HL-60/S4 treated with retinoic acid at 250 ng/mL for 4 days and 3 days (cell line): ENCODE data around the gene CALML3.

ENCODE experiments used
- in situ Hi-C: fragments of 300-500 bp; cut with MboI; formaldehyde crosslinking; loops from 2 replicates; pipeline ENCODE4 v1.7.0; 2022; ENCODE audit warnings: low sequenced_read_pairs

Gene CALML3

DNA sequence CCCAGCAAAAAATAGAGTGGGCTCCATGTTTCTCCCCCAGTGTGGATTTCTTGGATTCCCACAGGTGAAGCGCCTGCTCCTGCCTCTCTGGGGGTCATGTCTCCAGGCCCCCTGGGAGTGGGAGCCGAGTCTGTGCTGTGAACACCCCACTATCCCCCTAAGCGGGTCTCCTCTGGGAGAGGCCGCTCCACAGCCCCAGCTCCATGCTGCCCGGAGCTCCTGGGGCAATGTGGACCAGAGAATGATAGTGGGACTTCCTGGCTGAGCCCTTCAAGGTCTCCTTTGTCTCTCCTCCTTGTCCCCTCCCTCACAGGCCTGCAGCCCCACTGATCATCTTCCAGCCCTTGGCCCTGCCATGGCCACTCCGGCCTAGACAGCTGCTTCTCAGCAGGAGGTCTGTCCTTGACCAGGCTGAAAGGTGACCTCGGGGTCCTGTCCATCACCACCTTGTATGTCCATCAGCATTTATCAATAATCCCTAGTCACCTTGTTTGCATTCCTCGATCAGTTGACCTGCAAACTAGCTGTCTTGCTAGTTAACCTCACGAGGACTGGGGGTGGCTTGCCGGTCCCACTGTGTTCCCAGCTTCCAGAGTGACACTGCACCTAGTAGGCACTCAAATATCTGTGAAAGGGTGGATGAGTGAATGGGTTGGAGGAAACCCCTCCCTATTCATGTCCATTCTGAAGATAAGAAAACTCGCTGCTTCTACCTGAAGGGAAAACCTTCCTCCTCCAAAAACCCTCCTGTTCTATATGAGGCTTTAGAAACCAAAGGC is 776 bp upstream of the CALML3 start:
- in situ Hi-C loops: no loop called here

DNA sequence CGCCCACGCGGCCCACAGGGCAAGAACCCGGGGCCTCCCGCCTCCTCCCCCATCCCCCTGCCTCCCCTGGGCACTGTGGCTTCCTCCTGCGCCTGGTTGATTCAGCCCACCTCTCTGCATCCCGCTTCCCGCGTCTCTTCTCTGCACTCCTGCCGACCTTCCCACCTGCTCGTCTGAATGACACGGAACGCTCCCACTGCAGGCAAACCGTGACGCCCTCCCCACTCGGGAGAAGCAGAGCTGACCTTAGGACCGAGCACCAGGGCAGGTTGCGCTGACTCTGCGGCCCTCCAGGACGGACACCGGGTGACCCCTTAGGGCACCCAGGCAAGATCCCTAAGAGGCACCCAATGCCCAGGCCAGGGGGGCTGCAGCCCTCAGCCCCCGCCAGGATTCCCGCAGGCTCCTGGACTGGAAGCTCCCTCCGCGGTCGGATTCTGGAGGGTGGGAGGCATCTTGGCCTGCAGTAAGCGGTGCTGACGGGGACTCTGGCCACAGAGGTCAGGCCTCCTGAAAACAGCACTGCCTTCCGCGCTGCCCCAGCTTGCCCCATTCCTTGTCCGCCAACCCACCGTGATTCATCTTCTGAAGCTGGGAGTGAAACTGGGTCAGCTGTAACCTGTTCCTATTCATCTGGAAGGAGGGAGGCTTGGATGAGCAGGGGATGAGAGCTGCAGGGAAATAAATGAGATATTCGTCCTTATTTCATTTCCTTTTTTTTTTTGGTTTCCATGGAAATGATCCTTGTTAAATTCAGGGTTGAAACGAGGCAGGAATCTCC is 990 bp downstream of the CALML3 start:
- in situ Hi-C loops: no loop called here

DNA sequence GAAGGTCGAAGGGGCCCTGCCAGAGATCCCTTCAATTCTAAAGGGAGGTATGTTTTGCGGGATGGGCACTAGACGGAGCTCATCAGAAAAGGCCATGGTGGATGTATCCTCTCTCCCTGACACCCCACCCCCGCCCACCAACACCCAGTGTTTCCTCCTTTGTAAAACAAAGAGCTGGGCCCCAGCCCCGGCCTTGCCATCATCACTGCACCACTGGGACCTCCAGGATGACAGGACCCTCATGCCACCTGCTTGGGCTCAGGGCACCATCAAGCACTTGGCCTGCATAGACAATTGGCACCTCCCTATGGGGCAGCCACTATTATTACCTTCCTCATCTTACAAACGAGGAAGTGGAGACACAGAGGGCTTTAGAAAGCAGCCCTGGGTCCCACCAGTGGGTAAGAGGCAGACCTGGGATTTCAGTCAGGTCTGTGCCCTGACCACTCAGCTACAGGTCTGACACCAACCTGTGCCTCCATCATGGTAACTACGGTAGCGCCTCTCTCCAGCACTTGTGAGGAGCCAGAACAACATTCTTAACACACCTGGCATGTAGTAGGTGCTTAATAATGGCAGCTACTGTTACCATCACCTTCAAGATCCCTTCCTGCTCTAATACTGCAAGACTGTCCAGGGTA is 2.0 kb downstream of the CALML3 start:
- in situ Hi-C loops: no loop called here

DNA sequence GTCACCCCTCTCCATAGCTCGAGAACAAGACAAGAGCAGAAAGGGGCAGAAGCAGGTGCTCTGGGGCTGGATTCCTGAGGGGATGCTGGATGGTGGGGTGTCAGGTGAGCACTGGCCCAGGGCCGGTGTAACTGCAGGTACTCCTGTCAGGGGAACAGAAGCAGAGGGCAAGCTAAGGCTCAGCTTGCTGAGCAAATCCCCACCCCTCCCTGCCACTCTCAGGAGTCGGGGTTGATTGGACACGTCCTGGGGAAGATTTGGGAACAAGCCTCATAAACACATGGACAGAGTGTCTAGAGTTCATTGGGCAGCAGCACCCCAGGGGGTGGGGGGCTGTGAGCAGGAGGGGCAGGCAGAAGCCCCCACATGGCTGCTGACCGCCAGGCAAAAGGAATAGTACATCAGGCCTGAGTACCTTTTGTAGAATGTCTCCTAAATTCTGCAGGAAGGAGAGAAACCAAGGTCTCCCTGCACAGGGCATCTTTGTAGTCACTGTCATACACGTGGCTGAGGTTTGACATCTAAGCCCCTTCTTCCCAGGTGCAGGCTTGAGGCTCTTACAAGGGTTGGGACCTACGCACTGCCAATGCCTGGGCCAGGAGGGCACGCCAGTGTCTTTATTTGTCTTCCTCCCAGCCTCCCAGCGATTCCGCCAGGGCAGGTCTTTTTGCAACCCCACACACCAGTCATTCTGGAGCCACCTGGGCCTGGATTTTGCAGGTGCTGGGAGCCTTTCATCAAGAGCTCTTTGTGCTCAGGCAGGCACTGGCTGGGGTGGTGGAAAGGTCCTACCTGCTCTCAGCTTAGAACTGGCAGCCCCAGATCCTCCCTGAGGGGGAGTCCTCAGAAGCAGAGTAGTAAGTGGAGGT is 2.8 kb downstream of the CALML3 start:
- in situ Hi-C loops: no loop called here

GRCh38 chr10:5528989-5529701 is 4.4 kb downstream of the CALML3 start:
- in situ Hi-C loops: no loop called here

GRCh38 chr10:5529702-5530411 is 5.1 kb downstream of the CALML3 start:
- in situ Hi-C loops: no loop called here

DNA sequence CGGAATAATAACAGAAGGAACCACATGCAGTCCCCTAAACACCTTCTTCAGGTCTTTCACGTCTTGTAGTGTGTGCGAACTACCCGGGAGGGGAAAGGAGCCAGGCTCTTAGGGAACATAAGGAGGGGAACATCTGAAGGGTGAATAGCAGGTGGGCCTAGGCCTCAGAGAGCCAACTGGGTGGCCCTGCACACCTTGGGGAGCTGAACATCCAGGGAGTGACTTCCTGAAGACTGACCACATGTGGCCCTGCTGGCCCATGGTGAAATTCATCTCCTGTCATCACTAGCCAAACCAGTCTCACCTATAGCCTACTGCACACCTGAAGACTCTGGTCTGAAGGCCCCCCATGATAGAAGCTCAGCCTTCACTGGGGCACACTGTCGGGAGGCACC is 5.6 kb downstream of the CALML3 start:
- in situ Hi-C loops: no loop called here

DNA sequence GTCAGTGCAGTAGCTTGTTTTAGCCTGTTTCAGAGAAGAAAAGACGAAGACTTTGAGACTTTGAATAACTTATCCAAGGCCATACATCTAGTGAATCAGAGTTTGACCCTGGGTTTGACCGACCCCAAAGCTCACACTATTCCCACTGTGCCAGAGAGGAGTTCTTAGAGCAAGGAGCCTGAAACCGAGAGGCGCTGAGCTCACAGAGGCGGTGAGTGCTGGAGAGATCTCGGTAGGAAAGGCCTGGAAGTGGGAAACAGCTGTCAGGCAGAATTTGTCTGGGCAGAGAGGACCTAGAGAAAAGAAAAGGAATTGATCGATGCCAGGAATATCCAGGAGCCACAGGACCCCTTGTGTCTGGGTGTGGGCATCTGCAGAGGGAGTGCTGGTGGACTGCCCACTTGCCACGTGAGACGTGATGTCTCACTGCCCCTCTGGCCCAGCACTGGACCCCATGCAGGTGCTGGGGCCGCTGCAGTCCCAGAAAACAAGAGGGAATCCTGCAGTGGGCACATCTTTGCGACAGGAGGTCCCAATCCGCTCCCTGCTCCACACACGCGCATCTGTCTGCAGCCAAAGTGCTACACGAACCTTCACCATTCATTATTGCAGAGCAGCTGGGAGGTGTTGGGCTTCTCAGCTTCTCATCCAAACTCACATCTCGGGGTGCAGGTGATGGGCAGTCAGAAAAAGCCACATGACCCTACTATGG is 6.2 kb downstream of the CALML3 start:
- in situ Hi-C loops: no loop called here

DNA sequence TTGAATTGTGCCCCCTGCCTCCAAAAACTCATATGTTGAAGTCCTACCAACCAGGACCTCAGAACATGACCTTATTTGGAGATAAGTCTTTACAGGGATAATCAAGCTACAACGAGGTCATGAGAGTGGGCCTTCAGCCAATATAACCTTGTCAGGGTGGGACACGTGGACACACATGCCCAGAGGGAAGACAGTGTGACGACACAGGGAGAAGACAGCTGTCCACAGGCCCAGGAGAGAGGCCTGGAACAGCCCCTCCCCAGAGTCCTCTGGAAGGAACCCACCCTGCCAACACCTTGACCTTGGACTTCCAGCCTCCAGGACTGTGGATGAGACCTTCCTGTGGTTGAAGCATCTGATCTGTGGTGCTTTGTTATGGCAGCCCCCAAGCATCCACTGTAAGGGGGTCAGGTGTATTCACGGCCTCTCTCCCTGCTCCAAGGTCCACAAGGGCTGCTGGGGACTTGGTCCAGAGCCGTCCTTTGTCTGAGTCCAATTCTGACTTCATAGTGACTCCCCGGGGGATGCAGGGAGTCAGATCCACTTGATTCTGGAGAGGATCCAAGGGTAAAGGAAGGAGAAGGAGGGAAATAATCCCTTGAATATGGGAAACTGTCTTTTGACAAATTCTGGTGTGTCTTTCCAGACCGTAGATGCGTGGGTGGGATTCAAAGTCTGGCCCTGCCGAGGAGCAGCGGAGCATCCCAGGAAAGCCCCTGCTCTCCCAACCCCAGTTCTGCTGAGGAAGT is 7.0 kb downstream of the CALML3 start:
- in situ Hi-C loops: no loop called here

GRCh38 chr10:5532307-5532605 is 7.5 kb downstream of the CALML3 start:
- in situ Hi-C loops: no loop called here

GRCh38 chr10:5532618-5533097 is 7.9 kb downstream of the CALML3 start:
- in situ Hi-C loops: no loop called here

GRCh38 chr10:5533098-5533731 is 8.5 kb downstream of the CALML3 start:
- in situ Hi-C loops: no loop called here

DNA sequence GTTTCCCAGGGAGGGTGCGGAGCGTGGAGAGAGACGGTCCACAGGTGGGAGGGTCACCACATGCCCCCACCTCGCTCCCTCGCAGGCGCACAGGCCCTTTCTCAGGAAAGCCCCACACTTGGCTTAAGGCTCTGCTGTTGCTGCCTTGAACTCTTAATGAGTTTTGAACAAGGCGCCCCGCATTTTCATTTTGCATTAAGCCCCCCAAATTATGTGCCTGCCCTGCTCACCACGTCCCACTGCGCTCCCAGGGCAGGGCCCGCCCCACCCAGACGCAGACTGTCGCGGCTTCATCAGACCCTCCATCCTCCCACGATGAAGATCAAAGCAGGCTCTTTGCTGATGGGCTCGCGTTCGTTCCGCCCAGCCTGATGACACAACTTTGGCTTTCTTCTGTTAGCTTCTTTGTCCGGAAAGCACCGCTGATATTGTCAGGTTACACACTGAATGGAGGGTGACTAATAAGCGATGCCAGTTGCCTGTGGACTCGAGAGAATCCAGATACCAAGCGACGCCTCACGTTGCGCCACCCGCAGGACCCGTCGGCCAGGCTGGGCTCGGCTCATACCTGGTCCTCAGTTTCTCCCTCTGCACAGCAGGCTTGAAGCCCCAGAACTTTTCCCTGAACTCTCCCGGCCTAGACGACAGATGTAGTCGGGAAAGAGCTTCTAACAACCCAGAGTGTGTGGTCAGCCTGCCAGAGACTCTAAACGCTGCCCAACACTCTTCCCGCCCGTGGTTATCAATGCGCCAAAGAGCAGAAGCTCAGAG is 9.5 kb downstream of the CALML3 start:
- in situ Hi-C loops: no loop called here

DNA sequence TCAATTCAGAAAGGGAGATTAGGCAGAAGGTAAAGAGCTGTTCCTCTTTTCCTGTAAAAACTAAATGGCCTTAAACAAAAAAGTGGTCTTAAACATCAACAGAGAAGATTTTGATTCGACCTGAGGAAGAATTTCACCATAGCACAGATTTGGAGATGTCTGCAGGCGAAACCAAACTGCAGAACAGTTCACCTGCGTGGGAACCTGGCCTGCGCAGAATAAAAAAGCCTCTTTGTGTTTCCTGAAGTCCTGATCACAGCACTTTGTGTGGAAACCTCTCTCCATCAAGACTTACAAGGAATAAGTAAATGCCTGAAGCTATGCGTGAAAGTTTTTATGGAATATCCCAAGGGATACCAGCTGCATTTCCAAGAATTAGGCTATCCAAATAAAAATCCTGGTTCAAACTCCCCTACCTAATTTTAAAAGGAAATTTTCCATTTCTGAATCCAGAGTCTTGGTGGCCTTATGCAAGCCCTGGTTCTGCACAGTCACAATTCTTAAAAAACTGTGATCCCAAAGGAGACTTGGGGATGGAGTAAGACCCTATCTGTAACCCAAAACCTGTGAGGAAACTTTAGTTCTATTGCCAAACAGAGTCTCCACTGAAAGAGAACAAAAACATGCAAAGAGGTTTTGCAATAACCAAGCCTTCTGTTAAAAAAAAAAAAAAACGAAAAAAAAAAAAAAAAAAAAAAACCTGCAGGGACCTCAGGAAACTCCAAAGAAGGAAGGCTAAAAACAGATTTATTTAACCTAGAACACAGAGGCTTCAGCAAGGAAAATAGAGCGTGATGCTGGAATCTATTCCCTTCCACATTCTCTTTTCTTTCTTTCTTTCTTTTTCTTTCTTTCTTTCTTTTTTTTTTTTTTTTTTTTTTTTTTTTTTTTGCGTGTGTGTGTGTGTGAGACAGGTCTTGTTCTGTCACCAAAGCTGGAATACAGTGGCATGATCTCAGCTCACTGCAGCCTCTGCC is 10.4 kb downstream of the CALML3 start:
- in situ Hi-C loops: no loop called here

DNA sequence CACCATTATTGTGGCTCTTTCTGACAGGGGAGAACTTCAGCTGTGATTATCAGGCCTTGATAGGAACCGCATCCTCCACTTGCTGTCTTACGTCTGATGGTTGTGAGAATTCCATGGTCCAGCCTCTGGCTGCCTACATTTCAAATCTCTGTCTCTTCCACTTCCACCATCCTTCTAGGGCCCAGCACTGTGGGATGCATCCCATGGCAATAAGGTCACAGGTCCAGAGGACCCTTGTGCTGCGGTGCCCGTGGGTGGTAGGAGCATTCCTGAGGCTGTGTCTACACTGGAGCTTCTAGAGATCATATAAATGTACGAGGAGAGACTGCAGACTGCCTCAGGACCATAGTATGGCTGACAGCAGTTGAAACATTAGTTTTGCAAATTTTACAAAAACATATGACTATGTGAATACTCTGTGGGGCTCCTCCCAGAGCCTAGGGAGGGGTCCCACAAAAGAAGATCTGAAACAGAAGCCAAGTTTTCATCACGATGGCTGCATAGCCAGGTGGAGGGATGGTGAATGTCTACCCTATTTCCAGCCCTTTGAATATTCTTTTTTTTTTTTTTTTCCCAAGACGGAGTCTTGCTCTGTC is 11.8 kb downstream of the CALML3 start:
- in situ Hi-C loops: no loop called here

- in situ Hi-C loops: no loop called here
Observed at GRCh38 chr10:5537684-5538083, 12.9 kb downstream of the CALML3 start.
